Right renal pelvis (tissue), 4 donors: Measurements from ENCODE around the gene B3GLCT. TPM values are rescaled to one million over a fixed set of nuclear protein-coding genes. Genes with fewer than 3 reads are reported as not detected.

Experiments used
- DNase-seq, 4 donors: peaks; one replicate each; pipeline ENCODE4 v3.0.0-alpha.2; 2013; ENCODE audit warnings: low read depth in 4 of 4, low spot score in 3 of 4, missing footprints in 1 of 4
- polyA plus RNA-seq, 4 donors: library from polyadenylated mRNA; unstranded; fragments of 120-200 nt; gene quantifications; one replicate each; pipeline ENCODE4 v1.2.1, GENCODE V29; 2013; ENCODE audit not compliant: insufficient read length in 4 of 4

Gene B3GLCT
- polyA plus RNA-seq, 4 donors, result 15.6 to 27.8 (median 20.3) TPM

- DNase-seq, result no peak
Measured at GRCh38 chr13:31221057-31221456, 21.3 kb downstream of the B3GLCT start.

- DNase-seq, result no peak
Measured at GRCh38 chr13:31223215-31223614, 23.4 kb downstream of the B3GLCT start.

GRCh38 chr13:31223640-31224039 lies 23.9 kb downstream of the B3GLCT start:
- no peak for DNase-seq

DNA sequence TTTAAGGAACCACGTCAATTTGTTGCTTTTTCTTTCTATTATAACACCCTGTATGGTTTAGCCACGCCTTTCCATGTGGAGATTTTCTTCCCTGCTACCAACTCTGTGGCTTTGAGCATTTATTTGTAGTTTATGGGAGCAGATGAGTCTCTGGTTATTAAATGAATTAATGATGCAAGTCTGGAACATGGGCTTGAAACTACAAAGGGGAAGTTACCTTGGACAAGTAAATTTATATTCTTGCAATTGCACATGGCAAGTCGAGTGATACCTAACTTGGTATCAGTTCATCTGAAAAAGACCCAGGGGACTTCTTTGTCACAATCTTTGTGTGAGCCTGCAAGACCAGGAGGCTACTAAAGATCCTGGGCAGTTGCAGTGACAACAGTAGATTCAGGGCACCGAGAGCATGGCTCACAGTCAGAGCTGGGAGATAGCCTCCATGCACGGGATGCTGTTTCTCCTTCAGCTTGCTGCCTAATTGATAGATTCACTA lies 24.4 kb downstream of the B3GLCT start:
- DNase-seq, result no peak

DNA sequence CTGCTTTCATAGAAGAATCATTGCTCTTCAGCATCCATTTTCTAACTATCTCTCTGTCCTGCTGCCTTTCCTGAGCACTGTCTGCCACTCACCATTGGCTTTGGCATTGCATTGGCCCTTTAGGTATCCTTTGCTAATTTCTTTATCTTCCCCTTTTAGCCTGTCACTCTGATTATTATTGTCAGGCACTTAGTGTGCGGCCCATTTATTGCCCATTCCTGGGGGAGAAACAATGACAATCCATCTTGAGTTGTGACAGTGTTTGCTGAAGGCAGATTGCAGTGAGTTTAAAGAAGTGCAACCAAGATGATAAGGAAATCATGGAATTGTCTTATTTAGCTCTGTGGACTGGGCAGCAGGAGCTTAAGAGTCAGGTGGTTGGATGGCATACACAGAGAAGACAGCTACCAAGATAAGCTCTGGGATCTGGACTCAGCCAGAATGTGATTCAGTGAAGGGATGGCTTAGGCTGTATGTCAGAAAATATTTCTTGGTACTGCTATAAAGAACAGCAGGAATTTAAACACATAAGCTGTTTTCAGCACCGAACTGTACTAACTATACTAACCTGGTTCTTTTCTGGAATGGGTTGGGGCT lies 25.3 kb downstream of the B3GLCT start:
- no peak for DNase-seq

- no peak for DNase-seq
Measured at GRCh38 chr13:31225998-31226675, 26.4 kb downstream of the B3GLCT start.

DNA sequence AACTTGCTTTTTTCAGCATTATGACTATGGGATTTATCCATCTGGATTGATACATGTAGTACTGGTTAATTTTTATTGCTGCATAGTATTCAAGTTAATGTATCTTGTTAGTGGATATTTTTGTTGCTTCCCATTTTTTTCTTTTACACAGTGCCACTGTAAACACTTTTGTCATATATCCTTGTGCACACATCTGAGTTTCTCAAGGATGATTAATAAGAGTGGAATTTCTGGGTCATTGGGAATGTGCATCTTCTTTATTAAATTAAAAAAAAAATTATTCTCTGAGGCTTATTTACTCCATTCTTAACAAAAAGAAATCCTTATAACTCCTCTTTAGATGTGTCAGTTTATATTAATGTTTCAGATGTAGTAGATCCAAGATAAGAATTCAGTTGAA lies 27.3 kb downstream of the B3GLCT start:
- DNase-seq, result no peak

- no peak for DNase-seq
Measured at GRCh38 chr13:31227870-31228269, 28.1 kb downstream of the B3GLCT start.

GRCh38 chr13:31234729-31235128 lies 35.0 kb downstream of the B3GLCT start:
- no peak for DNase-seq

DNA sequence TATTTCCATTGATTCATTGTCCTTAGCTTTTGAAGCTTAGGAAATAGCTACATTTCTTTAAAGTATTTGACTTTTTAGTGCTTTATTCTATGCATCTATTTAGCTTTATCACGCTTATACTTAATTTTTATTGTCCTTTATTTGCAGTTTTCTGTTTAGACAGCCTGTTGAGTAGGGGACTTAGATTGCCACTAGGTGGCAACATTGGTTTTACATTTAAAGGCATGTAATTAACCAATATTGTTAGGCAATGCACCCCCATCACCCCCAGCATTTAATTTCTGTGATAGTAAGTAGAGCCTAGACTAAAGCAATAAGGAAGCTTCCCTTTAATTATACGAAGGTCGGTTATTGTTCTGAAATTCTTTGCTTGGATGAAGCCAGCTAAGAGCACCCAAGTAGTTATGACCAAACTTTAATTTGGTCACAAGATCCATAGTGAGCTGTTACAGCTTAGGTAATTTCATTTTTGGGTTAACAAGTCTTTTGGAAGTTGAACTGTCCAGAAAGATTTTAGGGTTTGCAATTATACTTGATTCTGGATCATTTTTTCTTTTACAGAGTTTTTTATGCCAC lies 36.5 kb downstream of the B3GLCT start:
- no peak for DNase-seq

DNA sequence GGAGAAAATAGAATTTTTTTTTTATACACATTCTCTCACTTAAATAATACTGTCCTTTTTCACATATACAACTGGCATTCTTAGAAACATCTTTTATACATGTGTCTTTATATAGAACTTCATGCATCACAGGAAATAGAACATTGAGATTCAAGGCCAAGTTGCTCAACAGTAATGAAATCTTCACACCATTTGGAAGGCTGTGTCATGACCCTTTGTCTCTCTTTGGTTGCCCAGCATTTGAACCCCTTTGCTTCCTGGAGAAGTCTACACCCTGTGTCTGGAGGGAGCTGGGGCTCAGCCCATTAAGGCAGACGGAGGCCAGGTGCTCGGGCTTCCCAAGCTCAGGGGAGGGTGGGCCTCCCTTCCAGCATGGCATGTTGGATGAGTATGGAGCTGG lies 41.1 kb downstream of the B3GLCT start:
- no peak for DNase-seq

GRCh38 chr13:31242367-31242766 lies 42.6 kb downstream of the B3GLCT start:
- no peak for DNase-seq

DNA sequence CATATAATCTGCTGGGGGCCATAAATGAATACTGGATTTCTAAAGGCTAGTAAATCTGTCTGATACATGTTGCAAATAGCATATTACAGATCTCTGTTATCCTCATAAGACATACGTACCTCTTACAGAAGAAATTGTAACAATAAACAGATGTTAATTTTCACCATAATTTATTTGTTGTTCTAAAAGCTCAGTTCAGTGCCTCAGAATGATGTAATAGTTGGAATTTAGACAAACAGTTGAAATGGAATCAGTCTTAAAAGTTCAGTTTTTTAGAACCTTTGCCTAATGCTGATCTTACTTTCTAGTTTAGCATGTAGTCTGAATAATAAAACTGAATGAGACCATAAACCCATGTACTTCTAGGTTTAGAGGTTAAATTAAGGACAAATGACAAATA lies 43.1 kb downstream of the B3GLCT start:
- no peak for DNase-seq

- DNase-seq, result no peak
Measured at GRCh38 chr13:31245598-31246373, 46.0 kb downstream of the B3GLCT start.

DNA sequence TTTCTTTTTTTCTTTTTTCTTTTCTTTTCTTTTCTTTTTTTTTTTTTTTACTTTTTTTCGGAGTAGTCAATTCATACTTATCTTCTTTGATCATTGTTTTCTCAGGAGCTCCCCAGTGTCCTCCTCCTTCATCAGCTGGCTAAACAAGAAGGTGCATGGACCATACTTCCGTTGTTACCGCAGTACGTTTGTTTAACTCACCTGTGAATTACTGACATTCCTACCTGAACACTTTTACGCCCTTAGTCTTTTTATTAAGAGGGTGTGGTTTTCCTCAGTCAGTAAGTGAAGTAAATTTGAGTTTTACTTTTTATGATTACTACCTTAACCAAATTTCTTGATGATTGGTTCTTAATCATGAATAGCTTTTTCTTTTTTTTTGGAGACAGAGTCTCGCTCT lies 47.1 kb downstream of the B3GLCT start:
- no peak for DNase-seq

DNA sequence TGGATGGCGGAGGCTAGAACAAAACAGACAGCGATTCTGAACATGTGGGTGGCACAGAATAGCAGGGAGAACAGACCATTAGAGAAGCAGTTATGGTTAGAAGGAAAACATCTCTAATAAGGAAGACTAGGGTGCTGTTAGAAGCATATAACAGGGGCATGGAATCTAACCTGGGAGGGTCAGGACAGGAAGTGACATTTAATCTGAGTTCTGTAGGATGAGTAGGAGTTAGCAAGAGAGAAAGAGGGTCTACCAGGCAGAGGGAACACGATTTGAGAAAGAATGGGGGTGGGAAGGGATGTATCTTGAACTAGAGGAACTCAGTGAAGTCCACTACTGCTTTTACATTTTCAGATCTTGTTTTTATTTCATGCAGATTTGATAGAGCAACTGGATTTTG lies 48.6 kb downstream of the B3GLCT start:
- no peak for DNase-seq

DNA sequence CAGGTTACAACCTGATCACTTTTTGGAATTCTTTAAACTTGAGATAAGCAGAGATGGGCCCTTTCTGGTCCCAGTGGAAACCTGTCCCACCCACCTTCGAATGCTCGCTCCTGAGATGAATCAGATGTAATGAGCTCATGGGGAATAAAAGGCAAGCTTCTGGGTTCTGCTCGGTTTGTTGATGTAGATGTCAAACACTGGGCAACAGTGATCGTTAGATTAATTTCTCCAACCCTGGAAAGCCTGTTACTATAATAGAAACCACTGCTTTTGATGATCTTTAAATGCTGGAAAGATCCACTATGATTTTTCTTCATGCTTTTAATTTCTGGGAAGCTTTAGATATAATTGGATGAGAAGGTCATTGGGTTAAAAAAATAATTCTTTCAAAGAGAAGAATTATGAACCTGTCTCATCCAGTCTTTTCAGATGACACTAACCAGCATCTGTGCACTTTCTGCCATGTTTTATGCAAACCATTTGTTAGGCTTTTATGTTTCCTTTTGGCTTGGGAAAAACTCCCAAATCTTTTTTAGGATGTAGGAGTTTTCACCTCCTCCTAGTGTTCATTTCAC lies 49.3 kb downstream of the B3GLCT start:
- no peak for DNase-seq

GRCh38 chr13:31250435-31250834 lies 50.7 kb downstream of the B3GLCT start:
- no peak for DNase-seq

DNA sequence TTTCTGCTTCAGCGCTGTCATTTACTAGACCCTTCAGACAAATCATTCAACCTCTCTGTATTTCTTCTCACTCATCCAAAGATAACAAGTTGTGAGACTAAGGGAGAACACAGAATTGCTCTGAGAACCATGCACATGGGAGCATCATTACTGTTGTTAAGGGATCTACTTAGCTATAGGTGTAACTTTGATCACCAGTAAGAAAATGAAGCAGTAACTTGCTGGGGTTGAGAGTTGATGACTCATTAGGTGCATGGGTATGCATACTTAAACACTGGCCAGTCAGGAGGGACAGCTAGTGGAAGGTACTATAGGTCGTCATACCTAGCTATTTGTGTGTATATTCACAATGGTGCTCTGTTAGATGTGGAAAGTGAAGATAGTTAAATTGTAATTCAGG lies 61.5 kb downstream of the B3GLCT start:
- DNase-seq, result no peak

DNA sequence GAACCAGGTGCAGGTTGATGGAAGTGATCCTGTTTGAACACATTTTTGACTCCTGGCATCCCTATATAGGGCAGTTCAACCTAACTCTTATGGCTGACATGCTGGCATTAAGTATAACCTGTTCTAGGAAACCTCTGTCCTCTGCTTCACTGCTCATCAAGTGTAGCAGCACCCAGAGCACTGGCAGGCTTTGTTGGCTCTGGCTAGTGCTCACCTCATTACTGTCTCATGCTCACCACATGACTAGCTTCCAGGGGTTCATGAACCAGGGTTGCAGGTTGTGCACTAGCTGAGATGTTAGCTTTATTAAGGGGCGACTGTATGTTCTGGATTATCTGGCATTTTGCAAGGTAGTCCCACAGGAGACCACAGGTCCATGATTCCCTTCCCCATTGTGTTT lies 63.6 kb downstream of the B3GLCT start:
- DNase-seq, result no peak

DNA sequence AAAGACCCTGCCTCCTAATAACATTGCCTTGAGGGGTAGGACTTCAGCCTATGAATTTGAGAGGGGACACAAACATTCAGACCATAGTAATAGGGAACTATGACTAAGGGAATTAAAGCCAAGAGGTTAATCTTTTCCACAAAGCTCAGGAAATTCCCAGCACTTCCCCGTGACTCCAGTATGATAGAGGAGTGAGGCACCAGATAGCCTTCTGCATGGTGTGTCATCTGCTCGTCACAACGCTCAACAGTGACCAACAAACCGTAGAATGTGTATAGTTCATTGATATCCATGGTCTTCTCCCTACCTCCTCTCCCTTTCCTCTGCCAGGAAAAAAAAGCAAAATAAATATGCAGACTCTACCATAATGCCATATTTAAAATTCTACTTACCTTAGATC lies 64.4 kb downstream of the B3GLCT start:
- DNase-seq, result no peak
